Spinal cord (tissue), 10 donors: ENCODE data around the gene ARAP2. TPM values are rescaled to one million over a fixed set of nuclear protein-coding genes. Genes with fewer than 3 reads are reported as not detected.

Experiments used
- DNase-seq, 6 donors: peaks; one replicate each; pipeline versions ENCODE4 v3.0.0 to v3.0.0-alpha.2; 2013 to 2015; ENCODE audit warnings: low spot score in 6 of 6, low read depth in 4 of 6
- H3K27ac ChIP-seq: one replicate; pipeline ENCODE4 v1.5.1; 2013; ENCODE audit warnings: low read depth, low read length, control low read depth
- H3K27me3 ChIP-seq: one replicate; pipeline ENCODE4 v1.6.1; 2013; ENCODE audit warnings: low read length; ENCODE audit not compliant: control insufficient read depth, insufficient read depth
- H3K36me3 ChIP-seq: one replicate; pipeline ENCODE4 v1.6.1; 2013; ENCODE audit warnings: low read length; ENCODE audit not compliant: control insufficient read depth, insufficient read depth
- H3K4me1 ChIP-seq: one replicate; pipeline ENCODE4 v1.6.1; 2013; ENCODE audit warnings: low read length; ENCODE audit not compliant: control insufficient read depth, insufficient read depth
- H3K4me3 ChIP-seq: one replicate; pipeline ENCODE4 v1.5.1; 2013; ENCODE audit warnings: low read depth, low read length, control low read depth
- H3K9me3 ChIP-seq: one replicate; pipeline ENCODE4 v1.6.1; 2013; ENCODE audit warnings: low read length; ENCODE audit not compliant: control insufficient read depth, insufficient read depth
- WGBS: methylation state at CpG from one replicate; pipeline ENCODE4 v1.1.5; 2013; ENCODE audit warnings: missing lambda C conversion rate; ENCODE audit not compliant: insufficient coverage; 5-methylcytosine and 5-hydroxymethylcytosine counted together
- long read RNA-seq, 4 donors: transcript quantifications; one replicate each; lab custom pipeline, GENCODE V29; 2026
- polyA plus RNA-seq, 2 donors: library from polyadenylated mRNA; unstranded; fragments of 120-200 nt; gene quantifications; one replicate each; pipeline ENCODE4 v1.2.1, GENCODE V29; 2013; ENCODE audit not compliant: insufficient read length in 2 of 2
- total RNA-seq, 2 donors: library from RNA; depleted of rRNA in 1 of 2; stranded (reverse); fragments of 120-200 nt in 1 of 2; fragments of >200 nt in 1 of 2; gene quantifications; one replicate each; pipeline versions ENCODE4 v1.2.3 to v1.2.4, GENCODE V29; 2013 to 2014
- donor health status: healthy.

ARAP2 gene
- total RNA-seq = 10 to 100 TPM; 28.0 to 95.8 TPM
- 10 to 100 TPM; 15.9 to 22.9 TPM for polyA plus RNA-seq
- long read RNA-seq, donor 1 = 0 reads
- long read RNA-seq, donor 2 = 0 reads
- long read RNA-seq, donor 3 = 0 reads
- long read RNA-seq, donor 4 = 0 reads

- Histone ChIP-seq H3K36me3 (no peaks in the 10 kb centered on the region), H3K27me3 (peaks cover 2% of the 10 kb centered on the region), H3K9me3 (no peaks in the 10 kb centered on the region), H3K4me1 (peaks cover 7% of the 10 kb centered on the region), H3K27ac (peak within 1 kb of the TSS; percentile 82), H3K4me3 (peak within 1 kb of the TSS; percentile 70)
- 1% methylated on average over 74 of the region's 81 CpGs for WGBS
- DNase-seq = peak in 3 of 6 donors; percentile 25 to 66 (median 59)
These were observed at the start of gene ARAP2 for GRCh38 chr4:36244257-36245082. Gene ARAP2 (minus strand): TSS chr4:36244514. CDS start chr4:36229486, 15,028 bp downstream.

DNA sequence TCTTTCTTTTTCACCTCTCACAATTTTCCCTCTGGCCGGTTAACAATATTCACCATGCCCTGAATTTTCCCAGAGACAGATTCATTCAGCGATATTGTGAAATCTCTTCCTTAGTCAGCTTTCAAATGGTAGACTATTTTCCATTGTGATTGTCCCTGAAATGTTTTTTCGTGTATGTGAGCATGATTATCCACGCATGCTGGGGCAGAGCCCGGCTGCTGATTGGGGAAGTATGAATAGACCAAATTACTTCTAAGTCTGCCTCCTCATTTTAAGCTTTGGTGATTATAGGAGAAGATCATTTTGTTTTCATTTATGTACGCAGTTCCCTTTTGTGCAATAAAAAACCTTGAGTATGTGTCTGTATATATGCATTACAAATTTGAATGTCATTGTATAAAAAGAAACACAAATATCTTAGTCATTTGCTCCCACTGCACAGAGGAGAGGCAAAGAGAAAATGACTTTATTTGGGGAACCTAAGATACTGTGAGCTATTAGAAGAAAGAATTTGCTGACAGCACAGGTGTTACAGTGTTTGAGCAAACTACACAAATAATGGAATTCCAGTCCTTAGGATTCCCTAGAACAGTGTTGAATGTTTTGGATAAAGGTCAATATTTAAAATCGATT, 48.4 kb upstream of the ARAP2 start:
- H3K27ac ChIP-seq = no peak overlapping the region
- H3K9me3 ChIP-seq = no peaks in the 10 kb centered on the region
- no peak overlapping the region for H3K4me3 ChIP-seq
- H3K36me3 ChIP-seq = no peaks in the 10 kb centered on the region
- H3K27me3 ChIP-seq = no peaks in the 10 kb centered on the region
- DNase-seq = peak in 2 of 6 donors; percentile 26 to 69
- no peaks in the 10 kb centered on the region for H3K4me1 ChIP-seq
- no CpG with 5 or more reads among the region's 7 CpGs for WGBS

GRCh38 chr4:36290641-36291040, 46.3 kb upstream of the ARAP2 start:
- Histone ChIP-seq H3K4me1 (no peaks in the 10 kb centered on the region), H3K4me3 (no peak overlapping the region), H3K9me3 (no peaks in the 10 kb centered on the region), H3K27ac (no peak overlapping the region), H3K27me3 (no peaks in the 10 kb centered on the region), H3K36me3 (no peaks in the 10 kb centered on the region)
- peak in 1 of 6 donors; percentile 26 for DNase-seq
- WGBS = no CpG with 5 or more reads among the region's 2 CpGs

DNA sequence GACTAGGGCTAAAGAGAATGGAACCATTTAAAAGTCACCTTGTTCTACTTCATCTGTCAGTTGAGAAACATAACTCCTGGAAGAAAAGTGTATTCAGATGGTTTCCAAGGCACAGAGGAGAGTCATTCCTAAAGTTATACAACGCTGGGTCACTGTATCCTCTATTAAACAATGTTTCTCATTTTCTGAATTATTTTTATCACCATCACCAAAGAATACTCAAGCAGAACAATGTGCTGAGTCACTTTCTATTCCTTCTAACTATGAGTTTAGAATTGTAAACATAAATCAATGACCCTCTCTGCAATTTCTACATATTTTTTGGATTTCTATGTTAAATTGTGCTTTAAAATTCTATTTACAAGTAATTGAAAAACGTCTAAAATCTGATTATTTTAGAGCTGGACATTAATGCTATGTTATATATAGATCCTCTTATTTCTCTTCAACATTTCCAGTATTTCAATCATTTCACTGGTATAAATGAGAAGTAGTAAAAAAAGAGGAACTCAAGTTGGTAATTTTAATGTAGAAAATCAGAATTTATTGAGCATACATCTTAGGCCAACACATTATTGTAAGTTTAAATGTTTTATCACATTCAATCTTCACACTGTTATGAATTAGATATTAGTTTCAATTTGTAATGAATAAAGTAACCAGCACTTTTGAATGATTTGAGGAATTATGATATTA, 44.6 kb upstream of the ARAP2 start:
- Histone ChIP-seq H3K27ac (no peak overlapping the region), H3K4me3 (no peak overlapping the region)
- WGBS = no CpG with 5 or more reads among the region's 2 CpGs

DNA sequence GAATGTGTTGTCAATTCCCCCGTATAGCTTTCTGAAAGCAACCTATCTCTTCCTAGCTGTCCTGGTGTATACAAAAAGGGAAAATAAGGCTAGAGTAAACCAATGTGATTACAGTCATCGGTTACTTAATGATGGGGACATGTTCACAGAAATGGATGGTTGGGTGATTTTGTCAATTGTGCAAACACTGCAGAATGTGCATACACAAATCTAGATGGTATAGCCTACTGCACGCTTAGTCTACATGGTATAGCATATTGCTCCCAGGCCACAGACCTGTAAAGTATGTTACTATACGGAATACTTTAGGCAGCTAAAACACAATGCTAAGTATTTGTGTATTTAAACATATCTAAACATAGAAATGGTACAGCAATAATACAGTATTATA, 42.2 kb upstream of the ARAP2 start:
- H3K36me3 ChIP-seq = no peaks in the 10 kb centered on the region
- no peak for DNase-seq
- peaks cover 3% of the 10 kb centered on the region for H3K4me1 ChIP-seq
- no peaks in the 10 kb centered on the region for H3K9me3 ChIP-seq
- H3K27ac ChIP-seq = no peak overlapping the region
- no peak overlapping the region for H3K4me3 ChIP-seq
- no CpG with 5 or more reads among the region's 4 CpGs for WGBS
- H3K27me3 ChIP-seq = no peaks in the 10 kb centered on the region

More for the DNA sequence above, 44.6 kb upstream of the ARAP2 start:
- no peak for DNase-seq
- Histone ChIP-seq H3K27me3 (no peaks in the 10 kb centered on the region), H3K4me1 (no peaks in the 10 kb centered on the region), H3K9me3 (no peaks in the 10 kb centered on the region), H3K36me3 (no peaks in the 10 kb centered on the region)

DNA sequence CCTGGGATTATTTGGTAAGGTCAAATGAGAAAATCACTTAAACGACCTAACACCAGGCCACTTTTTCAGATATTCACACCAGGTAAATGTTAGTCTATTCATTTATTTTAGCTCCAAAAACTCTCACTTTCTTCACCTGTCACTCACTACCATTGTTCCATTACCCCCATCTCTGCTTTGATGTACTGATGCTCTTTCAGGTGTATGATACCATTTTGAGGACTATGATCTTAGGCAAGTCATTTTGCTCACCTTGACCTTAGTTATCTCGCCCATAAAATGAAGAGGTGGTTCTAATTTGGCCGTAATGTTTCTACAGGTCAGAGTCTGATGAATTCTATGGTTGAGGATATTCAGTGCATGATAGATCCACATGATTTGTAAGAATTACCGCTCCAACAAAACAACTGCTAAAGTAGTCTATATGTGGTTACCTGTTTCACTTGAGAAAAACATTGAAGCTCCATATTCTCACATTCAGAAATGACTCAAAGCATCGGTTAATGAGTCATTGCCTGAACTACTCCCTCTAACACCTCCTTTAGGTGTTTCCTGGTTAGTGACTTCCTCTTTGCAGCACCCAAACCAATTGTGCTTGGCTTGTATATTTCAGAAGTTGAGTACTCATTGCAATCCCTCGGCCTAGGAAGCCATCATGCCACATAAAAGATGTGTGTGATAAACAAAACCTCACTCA, 41.6 kb upstream of the ARAP2 start:
- H3K9me3 ChIP-seq = no peaks in the 10 kb centered on the region
- no peak overlapping the region for H3K27ac ChIP-seq
- WGBS = 100% methylated on average over 2 of the region's 6 CpGs
- no peaks in the 10 kb centered on the region for H3K27me3 ChIP-seq
- DNase-seq = no peak
- no peaks in the 10 kb centered on the region for H3K36me3 ChIP-seq
- no peak overlapping the region for H3K4me3 ChIP-seq
- H3K4me1 ChIP-seq = peaks cover 3% of the 10 kb centered on the region

DNA sequence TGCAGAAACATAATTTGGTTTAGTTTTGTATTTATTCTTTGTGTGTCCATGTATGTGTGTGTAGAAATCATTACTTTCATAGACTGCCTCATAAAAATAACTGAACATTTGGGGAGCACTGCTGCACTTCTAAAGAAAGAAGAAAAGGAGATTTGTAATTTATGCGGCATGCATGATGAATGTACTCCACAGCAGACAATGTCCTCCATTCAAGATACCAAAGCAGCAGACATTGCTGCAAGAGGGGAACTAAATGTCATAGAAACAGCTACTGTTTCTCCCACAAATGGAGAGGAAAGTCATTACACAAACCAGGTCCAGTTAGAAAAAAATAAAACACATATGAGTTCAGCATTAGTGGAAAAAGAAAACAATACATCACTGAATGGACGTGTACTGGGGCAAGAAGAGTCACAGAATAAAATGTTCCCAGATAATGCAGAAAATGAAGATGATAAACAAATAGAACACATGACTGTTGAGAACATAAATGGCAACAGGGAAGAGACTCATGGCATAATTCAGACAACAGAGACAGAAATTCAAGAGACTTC, 39.7 kb upstream of the ARAP2 start:
- no peaks in the 10 kb centered on the region for H3K36me3 ChIP-seq
- peaks cover 3% of the 10 kb centered on the region for H3K4me1 ChIP-seq
- peak in 5 of 6 donors; percentile 35 to 80 (median 49) for DNase-seq
- peak overlapping the region; percentile 7 for H3K4me3 ChIP-seq
- H3K9me3 ChIP-seq = no peaks in the 10 kb centered on the region
- H3K27me3 ChIP-seq = no peaks in the 10 kb centered on the region
- no CpG with 5 or more reads among the region's 2 CpGs for WGBS
- H3K27ac ChIP-seq = peak overlapping the region; percentile 81

DNA sequence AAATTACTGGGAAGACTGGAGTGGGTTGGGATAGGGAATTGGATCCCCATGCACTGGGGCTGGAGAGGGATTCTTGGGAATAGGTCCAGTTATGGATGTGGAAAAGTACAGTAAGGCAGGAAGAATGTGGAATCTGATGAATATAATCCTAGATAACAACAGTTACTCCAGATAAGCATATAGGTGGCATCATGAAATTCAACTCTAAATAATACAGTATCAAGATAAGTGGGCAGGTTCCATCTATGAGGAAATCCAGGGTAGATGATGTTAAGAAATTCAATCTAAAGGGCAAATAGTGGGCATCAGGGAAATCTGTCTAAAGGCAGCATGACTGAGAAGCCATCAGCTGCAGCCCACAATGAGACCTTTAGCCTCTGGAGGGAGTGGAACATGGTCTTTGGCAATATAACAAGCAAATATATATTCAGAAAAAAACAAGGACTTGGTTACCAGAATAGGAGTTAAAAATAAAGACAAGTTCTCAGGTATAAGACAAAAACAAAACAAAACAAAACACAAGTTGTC, 38.3 kb upstream of the ARAP2 start:
- DNase-seq = no peak

More for the DNA sequence above, 38.3 kb upstream of the ARAP2 start:
- H3K4me3 ChIP-seq = peak overlapping the region; percentile 7
- peak overlapping the region; percentile 78 for H3K27ac ChIP-seq
- no peaks in the 10 kb centered on the region for H3K27me3 ChIP-seq
- peaks cover 3% of the 10 kb centered on the region for H3K4me1 ChIP-seq
- no peaks in the 10 kb centered on the region for H3K36me3 ChIP-seq
- no peaks in the 10 kb centered on the region for H3K9me3 ChIP-seq
